Measurements from ENCODE around the gene PRDM16.

PRDM16 gene

GRCh38 chr1:3221112-3222041 is 152.4 kb downstream of the PRDM16 start:
- H3K9me3 ChIP-seq (ENCODE audit: control insufficient read depth, insufficient read depth, low read depth, low read length): no peaks in the 10 kb centered on the region
- H3K4me3 ChIP-seq (ENCODE audit: low read depth, low read length): no peak overlapping the region
- no peak overlapping the region for H3K27ac ChIP-seq (ENCODE audit: extremely low read depth, low read depth, low read length)
- TF ChIP-seq ZSCAN23 (tag by site-specific recombination; IDR thresholded peaks at IDR 0.05): no peak
- TF ChIP-seq, protein P1, sequence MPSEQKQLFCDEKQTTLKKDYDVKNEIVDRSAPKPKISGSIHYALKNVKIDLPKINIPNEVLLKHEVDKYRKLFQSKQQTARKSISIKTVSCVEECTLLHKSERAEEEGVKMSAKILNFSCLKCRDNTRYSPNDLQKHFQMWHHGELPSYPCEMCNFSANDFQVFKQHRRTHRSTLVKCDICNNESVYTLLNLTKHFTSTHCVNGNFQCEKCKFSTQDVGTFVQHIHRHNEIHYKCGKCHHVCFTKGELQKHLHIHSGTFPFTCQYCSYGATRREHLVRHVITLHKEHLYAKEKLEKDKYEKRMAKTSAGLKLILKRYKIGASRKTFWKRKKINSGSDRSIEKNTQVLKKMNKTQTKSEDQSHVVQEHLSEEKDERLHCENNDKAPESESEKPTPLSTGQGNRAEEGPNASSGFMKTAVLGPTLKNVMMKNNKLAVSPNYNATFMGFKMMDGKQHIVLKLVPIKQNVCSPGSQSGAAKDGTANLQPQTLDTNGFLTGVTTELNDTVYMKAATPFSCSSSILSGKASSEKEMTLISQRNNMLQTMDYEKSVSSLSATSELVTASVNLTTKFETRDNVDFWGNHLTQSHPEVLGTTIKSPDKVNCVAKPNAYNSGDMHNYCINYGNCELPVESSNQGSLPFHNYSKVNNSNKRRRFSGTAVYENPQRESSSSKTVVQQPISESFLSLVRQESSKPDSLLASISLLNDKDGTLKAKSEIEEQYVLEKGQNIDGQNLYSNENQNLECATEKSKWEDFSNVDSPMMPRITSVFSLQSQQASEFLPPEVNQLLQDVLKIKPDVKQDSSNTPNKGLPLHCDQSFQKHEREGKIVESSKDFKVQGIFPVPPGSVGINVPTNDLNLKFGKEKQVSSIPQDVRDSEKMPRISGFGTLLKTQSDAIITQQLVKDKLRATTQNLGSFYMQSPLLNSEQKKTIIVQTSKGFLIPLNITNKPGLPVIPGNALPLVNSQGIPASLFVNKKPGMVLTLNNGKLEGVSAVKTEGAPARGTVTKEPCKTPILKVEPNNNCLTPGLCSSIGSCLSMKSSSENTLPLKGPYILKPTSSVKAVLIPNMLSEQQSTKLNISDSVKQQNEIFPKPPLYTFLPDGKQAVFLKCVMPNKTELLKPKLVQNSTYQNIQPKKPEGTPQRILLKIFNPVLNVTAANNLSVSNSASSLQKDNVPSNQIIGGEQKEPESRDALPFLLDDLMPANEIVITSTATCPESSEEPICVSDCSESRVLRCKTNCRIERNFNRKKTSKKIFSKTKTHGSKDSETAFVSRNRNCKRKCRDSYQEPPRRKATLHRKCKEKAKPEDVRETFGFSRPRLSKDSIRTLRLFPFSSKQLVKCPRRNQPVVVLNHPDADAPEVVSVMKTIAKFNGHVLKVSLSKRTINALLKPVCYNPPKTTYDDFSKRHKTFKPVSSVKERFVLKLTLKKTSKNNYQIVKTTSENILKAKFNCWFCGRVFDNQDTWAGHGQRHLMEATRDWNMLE (tag by site-specific recombination; conservative IDR thresholded peaks at IDR 0.05; ENCODE audit: low read depth): no peak
- TF ChIP-seq ZNF311 (tag by site-specific recombination; IDR thresholded peaks at IDR 0.05; ENCODE audit: borderline replicate concordance): no peak
- no peak for TF ChIP-seq ZNF133 (tag by site-specific recombination; IDR thresholded peaks at IDR 0.05)
- no peak for TF ChIP-seq ZNF404 (tag by site-specific recombination; IDR thresholded peaks at IDR 0.05)
- no peak for TF ChIP-seq ZNF510 (tag by site-specific recombination; IDR thresholded peaks at IDR 0.05; ENCODE audit: insufficient replicate concordance)
- TF ChIP-seq, protein P2, sequence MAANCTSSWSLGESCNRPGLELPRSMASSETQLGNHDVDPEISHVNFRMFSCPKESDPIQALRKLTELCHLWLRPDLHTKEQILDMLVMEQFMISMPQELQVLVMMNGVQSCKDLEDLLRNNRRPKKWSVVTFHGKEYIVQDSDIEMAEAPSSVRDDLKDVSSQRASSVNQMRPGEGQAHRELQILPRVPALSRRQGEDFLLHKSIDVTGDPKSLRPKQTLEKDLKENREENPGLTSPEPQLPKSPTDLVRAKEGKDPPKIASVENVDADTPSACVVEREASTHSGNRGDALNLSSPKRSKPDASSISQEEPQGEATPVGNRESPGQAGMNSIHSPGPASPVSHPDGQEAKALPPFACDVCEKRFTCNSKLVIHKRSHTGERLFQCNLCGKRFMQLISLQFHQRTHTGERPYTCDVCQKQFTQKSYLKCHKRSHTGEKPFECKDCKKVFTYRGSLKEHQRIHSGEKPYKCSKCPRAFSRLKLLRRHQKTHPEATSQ (tag by site-specific recombination; IDR thresholded peaks at IDR 0.05): no peak
- TF ChIP-seq ZNF585B (tag by site-specific recombination; IDR thresholded peaks at IDR 0.05): no peak
- no peak for TF ChIP-seq MZF1 (tag by site-specific recombination; IDR thresholded peaks at IDR 0.05; ENCODE audit: borderline replicate concordance)
- TF ChIP-seq ATF2 (tag by site-specific recombination; IDR thresholded peaks at IDR 0.05; ENCODE audit: low read depth): no peak
- TF ChIP-seq ZNF155 (tag by site-specific recombination; IDR thresholded peaks at IDR 0.05): no peak
- no peak for TF ChIP-seq ZBTB20 (tag by site-specific recombination; IDR thresholded peaks at IDR 0.05)
- no peak for TF ChIP-seq REST (tag by site-specific recombination; IDR thresholded peaks at IDR 0.05)
- H3K4me1 ChIP-seq (ENCODE audit: control insufficient read depth, insufficient read depth, low read length): no peaks in the 10 kb centered on the region
- H3K36me3 ChIP-seq (ENCODE audit: control insufficient read depth in 2 of 2, insufficient read depth in 1 of 2, low read length in 2 of 2): no peaks in the 10 kb centered on the region
- ChIA-PET POLR2A (no interaction called here), CTCF (interaction anchor here (0.7 kb wide), 1 partner anchor 42 kb away, joined by 3 read pairs; no protein-coding TSS in a partner anchor)
